GM12878 (cell line): ENCODE measurements around the gene ZNF839. TPM values are rescaled to one million over a fixed set of nuclear protein-coding genes. Genes with fewer than 3 reads are reported as not detected.

ENCODE experiments used
- ATAC-seq: fragments of 200-7000 bp; cut with Tn5 transposase; 3 replicates; pipeline ENCODE4 v1.9.1; 2020; ENCODE audit warnings: mild to moderate bottlenecking, moderate library complexity
- BruUV-seq: library from RNA; stranded (reverse); fragments of 400-500 nt; replicated peaks from 2 replicates; lab custom pipeline; 2021; lab: Mats Ljungman, UMichigan
- CTCF ChIA-PET: fragments of 300-600 bp; sonication (Branson Sonifier 250); formaldehyde crosslinking; extraction: SDS; loops from one replicate; lab custom pipeline; 2021; ENCODE audit warnings: inconsistent platforms; lab: Yijun Ruan, JAX
- POLR2A ChIA-PET: fragments of 350-600 bp; formaldehyde crosslinking; extraction: SDS; loops from one replicate; lab custom pipeline; 2021; ENCODE audit warnings: inconsistent platforms; lab: Charles Lee
- RAD21 ChIA-PET: fragments of 300-600 bp; sonication (Branson Sonifier 250); formaldehyde crosslinking; loops from one replicate; lab custom pipeline; 2023; ENCODE audit warnings: antibody characterized with exemption; ENCODE audit not compliant: unreplicated experiment; lab: Charles Lee
- SMC1A ChIA-PET: fragments of 300-600 bp; sonication (Branson Sonifier 250); formaldehyde crosslinking; loops from one replicate; lab custom pipeline; 2023; ENCODE audit not compliant: unreplicated experiment, uncharacterized antibody; lab: Charles Lee
- DNase-seq: peaks from one replicate; pipeline ENCODE4 v3.0.0-alpha.2; 2011; ENCODE audit warnings: low read depth, low spot score
- FAIRE-seq: peaks from 3 replicates; lab custom pipeline; 2011; peaks lifted over from hg19 to GRCh38; lab: Jason Lieb, UNC
- H2AFZ ChIP-seq: 2 replicates; pipeline ENCODE4 v1.6.0; 2011; ENCODE audit warnings: low read depth, low read length, control low read depth; ENCODE audit not compliant: control insufficient read depth
- H3K27ac ChIP-seq: 2 replicates; pipeline ENCODE4 v1.5.1; 2011; ENCODE audit warnings: control low read depth; ENCODE audit not compliant: control insufficient read depth, insufficient read depth
- H3K27me3 ChIP-seq, 2 experiments: replicated peaks in 1 of 2; 2 replicates each; pipeline versions ENCODE4 v1.6.0 to v1.6.1; 2011; ENCODE audit warnings: low read length in 1 of 2; ENCODE audit not compliant: control insufficient read depth in 2 of 2, insufficient read depth in 2 of 2
- H3K36me3 ChIP-seq, 2 experiments: 2 replicates each; pipeline ENCODE4 v1.5.1; 2011; ENCODE audit warnings: low read length in 1 of 2; ENCODE audit not compliant: control insufficient read depth in 2 of 2, insufficient read depth in 2 of 2
- H3K4me1 ChIP-seq: 2 replicates; pipeline ENCODE4 v1.6.1; 2011; ENCODE audit warnings: mild to moderate bottlenecking, low read length, moderate library complexity, mixed read lengths; ENCODE audit not compliant: control insufficient read depth, insufficient read depth
- H3K4me2 ChIP-seq: 2 replicates; pipeline ENCODE4 v1.6.0; 2011; ENCODE audit warnings: control low read depth; ENCODE audit not compliant: control insufficient read depth, insufficient read depth
- H3K4me3 ChIP-seq: fragments of 200-600 bp; sonication (generic); 2 replicates; pipeline ENCODE4 v1.5.1; 2016
- H3K79me2 ChIP-seq: 2 replicates; pipeline ENCODE4 v1.6.0; 2011; ENCODE audit warnings: low read length; ENCODE audit not compliant: control insufficient read depth, insufficient read depth
- H3K9ac ChIP-seq: 2 replicates; pipeline ENCODE4 v1.8.0; 2011; ENCODE audit warnings: low read length, control low read depth, mixed read lengths; ENCODE audit not compliant: control insufficient read depth, insufficient read depth
- H3K9me3 ChIP-seq: replicated peaks from 3 replicates; pipeline ENCODE4 v1.5.1; 2011; ENCODE audit warnings: mild to moderate bottlenecking, low read length; ENCODE audit not compliant: control insufficient read depth, insufficient read depth
- H4K20me1 ChIP-seq: 2 replicates; pipeline ENCODE4 v1.6.0; 2011; ENCODE audit not compliant: control insufficient read depth, insufficient read depth
- CBX5 ChIP-seq: sonication (generic); IDR thresholded peaks from 2 replicates; pipeline ENCODE4 v1.6.1; 2016; ENCODE audit warnings: low read depth, moderate library complexity, mild to moderate bottlenecking, inconsistent platforms
- DPF2 ChIP-seq: fragments of 450-650 bp; IDR thresholded peaks from 2 replicates; pipeline ENCODE4 v1.6.1; 2017; ENCODE audit warnings: mild to moderate bottlenecking
- EED ChIP-seq: sonication (generic); IDR thresholded peaks from 2 replicates; pipeline ENCODE4 v1.6.1; 2016; ENCODE audit warnings: antibody characterized with exemption, low read depth
- GATAD2B ChIP-seq: fragments of 450-650 bp; conservative IDR thresholded peaks from 2 replicates; pipeline ENCODE4 v1.6.1; 2017; ENCODE audit warnings: low read depth, mild to moderate bottlenecking, moderate library complexity
- MYC ChIP-seq: IDR thresholded peaks from 2 replicates; pipeline ENCODE4 v1.6.1; 2011; ENCODE audit warnings: mild to moderate bottlenecking, low read length, moderate library complexity, inconsistent platforms; ENCODE audit not compliant: insufficient read depth, insufficient replicate concordance, insufficient read length, severe bottlenecking
- NBN ChIP-seq: fragments of 450-650 bp; IDR thresholded peaks from 2 replicates; pipeline ENCODE4 v1.6.1; 2016
- NR2C1 ChIP-seq: fragments of 450-650 bp; IDR thresholded peaks from 2 replicates; pipeline ENCODE4 v1.6.1; 2017; ENCODE audit warnings: antibody characterized with exemption, mild to moderate bottlenecking, moderate library complexity
- NR2F1 ChIP-seq: fragments of 450-650 bp; conservative IDR thresholded peaks from 2 replicates; pipeline ENCODE4 v1.6.1; 2017; ENCODE audit warnings: mild to moderate bottlenecking
- POU2F2 ChIP-seq: IDR thresholded peaks from 3 replicates; pipeline ENCODE4 v1.6.1; 2011; ENCODE audit warnings: low read depth, mild to moderate bottlenecking, low read length, borderline replicate concordance
- SUPT20H ChIP-seq: IDR thresholded peaks from 2 replicates; pipeline ENCODE4 v1.6.1; 2011; ENCODE audit warnings: low read depth, mild to moderate bottlenecking, low read length, moderate library complexity, borderline replicate concordance; ENCODE audit not compliant: control insufficient read depth
- TCF3 ChIP-seq: IDR thresholded peaks from 2 replicates; pipeline ENCODE4 v1.6.1; 2012; ENCODE audit warnings: low read depth, mild to moderate bottlenecking, low read length, borderline replicate concordance; ENCODE audit not compliant: insufficient read depth
- WRNIP1 ChIP-seq: IDR thresholded peaks from 2 replicates; pipeline ENCODE4 v1.6.1; 2011; ENCODE audit warnings: low read depth, low read length, improper control_type of control experiment, borderline replicate concordance
- YY1 ChIP-seq: IDR thresholded peaks from 2 replicates; pipeline ENCODE4 v1.6.1; 2011; ENCODE audit warnings: low read depth, mild to moderate bottlenecking, low read length
- ZNF622 ChIP-seq: fragments of 450-650 bp; IDR thresholded peaks from 2 replicates; pipeline ENCODE4 v1.6.1; 2017; ENCODE audit warnings: mild to moderate bottlenecking, inconsistent platforms
- ZSCAN29 ChIP-seq: fragments of 450-650 bp; IDR thresholded peaks from 2 replicates; pipeline ENCODE4 v1.6.1; 2017; ENCODE audit warnings: mild to moderate bottlenecking, moderate library complexity
- WGBS: methylation state at CpG from one replicate; pipeline ENCODE4 v1.1.6; 2016; ENCODE audit warnings: low lambda C conversion rate; ENCODE audit not compliant: insufficient replicate concordance, insufficient coverage; ENCODE audit errors: missing lambda C conversion rate; 5-methylcytosine and 5-hydroxymethylcytosine counted together
- in situ Hi-C: fragments of 300-500 bp; cut with MboI; formaldehyde crosslinking; loops from 9 replicates; pipeline ENCODE4 v1.14.3; 2018; ENCODE audit warnings: mixed read lengths
- intact Hi-C: fragments of 100-400 bp; cut with micrococcal nuclease; formaldehyde crosslinking; loops from one replicate; pipeline ENCODE4 v1.14.2; 2022; ENCODE audit not compliant: unreplicated experiment
- polyA plus RNA-seq, 11 experiments: library from polyadenylated mRNA; depleted of rRNA in 4 of 11; unstranded in 6 of 11; stranded (reverse) in 5 of 11; fragments of >200 nt; fragmentation: Nextera tagmentation in 4 of 11; fragmentation: Illumina TruSeq in 1 of 11; extraction: Ambion mirVana in 4 of 11; extraction: Trizol in 1 of 11; gene quantifications; 1 replicate in 1 of 11; 2 replicates in 10 of 11; pipeline versions ENCODE4 v1.2.1 to v1.2.3, GENCODE V29; 2011 to 2016; ENCODE audit warnings: inconsistent platforms in 2 of 11, missing spikeins in 2 of 11, low read depth in 1 of 11
- total RNA-seq, 4 experiments: library from RNA; depleted of rRNA in 3 of 4; stranded (reverse); fragments of >200 nt in 3 of 4; fragmentation: Illumina TruSeq in 1 of 4; extraction: Trizol in 1 of 4; gene quantifications; 2 replicates each; pipeline versions ENCODE4 v1.2.1 to v1.2.3, GENCODE V29; 2013 to 2021
- TF ChIP-seq, protein P1 (sequence below): fragments of 450-650 bp; formaldehyde crosslinking; IDR thresholded peaks from 2 replicates; pipeline ENCODE4 v1.5.0; 2022; ENCODE audit warnings: mild to moderate bottlenecking, missing genetic modification characterization

Gene ZNF839
- total and polyA plus RNA-seq, 10 of the 15 experiments (the other 5 are each of a cell fraction or from before 2014, with no cell fraction given), result 1.4 to 14.4 (median 8.6) TPM

DNA sequence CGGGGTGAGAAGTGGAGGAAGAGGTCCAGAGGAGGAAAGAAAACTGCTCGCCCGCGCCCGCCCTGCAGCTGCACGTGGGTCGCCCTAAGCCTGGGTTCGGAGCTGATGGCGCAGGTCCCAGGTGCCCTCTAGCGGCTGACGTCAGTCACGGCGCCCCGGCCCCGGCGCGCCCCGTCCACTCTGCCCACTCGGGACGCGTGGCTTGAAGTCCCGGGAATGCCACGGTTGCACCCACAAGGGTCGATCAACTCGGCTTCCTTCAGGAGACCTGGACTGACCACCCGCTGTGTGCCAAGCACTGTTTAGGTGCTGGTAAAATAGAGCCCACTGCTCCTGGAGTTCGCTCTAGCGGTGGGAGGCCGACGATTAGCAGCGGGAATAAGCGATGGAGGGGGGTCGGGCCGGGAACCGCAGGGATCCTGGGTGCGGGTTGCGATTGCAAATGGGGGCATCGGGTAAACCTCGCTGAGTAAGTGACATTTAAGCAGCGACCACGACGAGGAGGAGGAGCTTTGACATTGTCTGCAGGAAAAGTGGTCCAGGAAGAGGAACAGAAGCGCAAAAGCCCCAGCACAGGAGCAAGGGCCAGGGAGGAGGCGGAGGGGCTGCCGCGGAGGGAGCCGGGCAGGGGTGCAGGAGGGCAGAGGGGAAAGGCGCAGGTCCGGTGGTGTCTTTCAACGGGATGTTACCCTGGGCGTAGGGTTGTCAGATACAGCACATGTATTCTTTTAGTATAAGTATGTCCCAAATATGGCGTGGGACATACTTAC lies 5.1 kb upstream of the ZNF839 start:
- Histone ChIP-seq H3K4me3 (peak overlapping the region; percentile 91), H3K27ac (no peak overlapping the region), H3K4me2 (peak overlapping the region; percentile 97), H3K9me3 (no peaks in the 10 kb centered on the region), H2AFZ (peak overlapping the region; percentile 95), H3K9ac (peak overlapping the region; percentile 53), H3K79me2 (peaks cover 2% of the 10 kb centered on the region), H4K20me1 (no peaks in the 10 kb centered on the region), H3K27me3 (no peaks in the 10 kb centered on the region), H3K36me3 (no peaks in the 10 kb centered on the region), H3K4me1 (peaks cover 19% of the 10 kb centered on the region)
- no peak for DNase-seq
- ChIA-PET POLR2A (interaction anchor here (0.9 to 1.0 kb wide), 2 partner anchors 9 to 543 kb away, joined by 4 read pairs; partner anchors contain the start of gene MOK), CTCF (interaction anchor here (0.6 to 2.6 kb wide), 26 partner anchors 10 to 607 kb away, joined by 3 to 19 read pairs (median 3); partner anchors contain the start of genes DYNC1H1 and MOK), SMC1A (interaction anchor here (0.9 to 2.7 kb wide), 8 partner anchors 10 to 361 kb away, joined by 3 to 15 read pairs (median 4); partner anchors contain the start of gene MOK), RAD21 (interaction anchor here (0.5 to 2.1 kb wide), 22 partner anchors 9 to 543 kb away, joined by 3 to 21 read pairs (median 4); partner anchors contain the start of genes MOK and WDR20)
- in situ Hi-C loops, result loop anchor here (5.0 to 25.0 kb wide), 3 partner anchors 77 to 552 kb away; partner anchors contain the start of genes DYNC1H1 and PPP2R5C
- no peak for FAIRE-seq
- peak; percentile 74 for ATAC-seq
- WGBS, result 9% methylated on average over 52 of the region's 52 CpGs
- intact Hi-C loops, result loop anchor here (1.0 to 10.0 kb wide), 7 partner anchors 79 to 610 kb away; partner anchors contain the start of gene HSP90AA1
- no TSS peak for BruUV-seq
- TF ChIP-seq DPF2 (no peak), POU2F2 (0 out of 3 replicates have a peak, but pooled peaks have one; percentile 12), WRNIP1 (no peak), TCF3 (peak; percentile 69; the same call in 1 of the 2 replicates), CBX5 (no peak), NR2C1 (no peak), ZSCAN29 (no peak), EED (peak; percentile 46; the same call in 1 of the 2 replicates), ZNF622 (no peak), GATAD2B (peak; percentile 96), YY1 (peak; percentile 83), NBN (peak; percentile 71), MYC (peak; percentile 44), NR2F1 (0 out of 2 replicates have a peak, but pooled peaks have one; percentile 40), SUPT20H (no peak)
- TF ChIP-seq, protein P1, sequence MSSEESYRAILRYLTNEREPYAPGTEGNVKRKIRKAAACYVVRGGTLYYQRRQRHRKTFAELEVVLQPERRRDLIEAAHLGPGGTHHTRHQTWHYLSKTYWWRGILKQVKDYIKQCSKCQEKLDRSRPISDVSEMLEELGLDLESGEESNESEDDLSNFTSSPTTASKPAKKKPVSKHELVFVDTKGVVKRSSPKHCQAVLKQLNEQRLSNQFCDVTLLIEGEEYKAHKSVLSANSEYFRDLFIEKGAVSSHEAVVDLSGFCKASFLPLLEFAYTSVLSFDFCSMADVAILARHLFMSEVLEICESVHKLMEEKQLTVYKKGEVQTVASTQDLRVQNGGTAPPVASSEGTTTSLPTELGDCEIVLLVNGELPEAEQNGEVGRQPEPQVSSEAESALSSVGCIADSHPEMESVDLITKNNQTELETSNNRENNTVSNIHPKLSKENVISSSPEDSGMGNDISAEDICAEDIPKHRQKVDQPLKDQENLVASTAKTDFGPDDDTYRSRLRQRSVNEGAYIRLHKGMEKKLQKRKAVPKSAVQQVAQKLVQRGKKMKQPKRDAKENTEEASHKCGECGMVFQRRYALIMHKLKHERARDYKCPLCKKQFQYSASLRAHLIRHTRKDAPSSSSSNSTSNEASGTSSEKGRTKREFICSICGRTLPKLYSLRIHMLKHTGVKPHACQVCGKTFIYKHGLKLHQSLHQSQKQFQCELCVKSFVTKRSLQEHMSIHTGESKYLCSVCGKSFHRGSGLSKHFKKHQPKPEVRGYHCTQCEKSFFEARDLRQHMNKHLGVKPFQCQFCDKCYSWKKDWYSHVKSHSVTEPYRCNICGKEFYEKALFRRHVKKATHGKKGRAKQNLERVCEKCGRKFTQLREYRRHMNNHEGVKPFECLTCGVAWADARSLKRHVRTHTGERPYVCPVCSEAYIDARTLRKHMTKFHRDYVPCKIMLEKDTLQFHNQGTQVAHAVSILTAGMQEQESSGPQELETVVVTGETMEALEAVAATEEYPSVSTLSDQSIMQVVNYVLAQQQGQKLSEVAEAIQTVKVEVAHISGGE (CRISPR knock-in tag), result no peak
